T-helper 9 cell (primary cell): ENCODE measurements around the gene TIMM50.
"Not testable (repeated sequence)": the region's sequence is repeated elsewhere in the genome, so short reads cannot be mapped to it uniquely, and the experiment has no call there.

Experiments used
- DNase-seq: peaks from one replicate; pipeline ENCODE4 v3.0.0-alpha.2; 2020
- total RNA-seq, 2 donors: gene quantifications; one replicate each; lab custom pipeline; 2026; lab: John Stamatoyannopoulos, UW

Gene TIMM50
- 28.7 to 39.9 reads per million in 2 donors for total RNA-seq

- DNase-seq: peak; percentile 98
Measured at GRCh38 chr19:39480337-39481228, at the start of gene TIMM50. TIMM50 (plus strand) TSS chr19:39480838; CDS start chr19:39480854, 16 bp downstream.

- no peak for DNase-seq
Measured at GRCh38 chr19:39432677-39433025, 48.0 kb upstream of the TIMM50 start.

- no peak for DNase-seq
Measured at GRCh38 chr19:39433480-39434079, 47.1 kb upstream of the TIMM50 start.

- no peak for DNase-seq
Measured at GRCh38 chr19:39434123-39435076, 46.2 kb upstream of the TIMM50 start.

- DNase-seq: peak; percentile 99
Measured at GRCh38 chr19:39435499-39436349, 44.9 kb upstream of the TIMM50 start, which contains the start of gene RPS16. RPS16 (minus strand) TSS chr19:39435949; CDS start chr19:39435895, 54 bp downstream.

GRCh38 chr19:39436350-39436716 lies 44.3 kb upstream of the TIMM50 start:
- no peak for DNase-seq

GRCh38 chr19:39438270-39438934 lies 42.2 kb upstream of the TIMM50 start:
- DNase-seq: no peak

- no peak for DNase-seq
Measured at GRCh38 chr19:39444598-39445195, 35.9 kb upstream of the TIMM50 start.

GRCh38 chr19:39445196-39446111 lies 35.2 kb upstream of the TIMM50 start, which contains the start of gene SUPT5H:
SUPT5H (plus strand) TSS chr19:39445582; CDS start chr19:39445891, 309 bp downstream.
- DNase-seq: peak; percentile 96

GRCh38 chr19:39446365-39447084 lies 34.1 kb upstream of the TIMM50 start:
- no peak for DNase-seq

- no peak for DNase-seq
Measured at GRCh38 chr19:39448271-39448670, 32.4 kb upstream of the TIMM50 start.

- DNase-seq: no peak
Measured at GRCh38 chr19:39449116-39449797, 31.4 kb upstream of the TIMM50 start.

- not testable (repeated sequence) for DNase-seq
Measured at GRCh38 chr19:39451257-39451656, 29.4 kb upstream of the TIMM50 start.

GRCh38 chr19:39463403-39463802 lies 17.2 kb upstream of the TIMM50 start:
- no peak for DNase-seq

- no peak for DNase-seq
Measured at GRCh38 chr19:39465956-39466747, 14.5 kb upstream of the TIMM50 start.

- no peak for DNase-seq
Measured at GRCh38 chr19:39467941-39468340, 12.7 kb upstream of the TIMM50 start.

GRCh38 chr19:39469036-39469435 lies 11.6 kb upstream of the TIMM50 start:
- no peak for DNase-seq
